ENCODE data around the gene RCOR1. TPM values are rescaled to one million over a fixed set of nuclear protein-coding genes. Genes with fewer than 3 reads are reported as not detected.

Gene RCOR1
- total and polyA plus RNA-seq, 9 donors: 7.2 to 22.3 (median 18.3) TPM

DNA sequence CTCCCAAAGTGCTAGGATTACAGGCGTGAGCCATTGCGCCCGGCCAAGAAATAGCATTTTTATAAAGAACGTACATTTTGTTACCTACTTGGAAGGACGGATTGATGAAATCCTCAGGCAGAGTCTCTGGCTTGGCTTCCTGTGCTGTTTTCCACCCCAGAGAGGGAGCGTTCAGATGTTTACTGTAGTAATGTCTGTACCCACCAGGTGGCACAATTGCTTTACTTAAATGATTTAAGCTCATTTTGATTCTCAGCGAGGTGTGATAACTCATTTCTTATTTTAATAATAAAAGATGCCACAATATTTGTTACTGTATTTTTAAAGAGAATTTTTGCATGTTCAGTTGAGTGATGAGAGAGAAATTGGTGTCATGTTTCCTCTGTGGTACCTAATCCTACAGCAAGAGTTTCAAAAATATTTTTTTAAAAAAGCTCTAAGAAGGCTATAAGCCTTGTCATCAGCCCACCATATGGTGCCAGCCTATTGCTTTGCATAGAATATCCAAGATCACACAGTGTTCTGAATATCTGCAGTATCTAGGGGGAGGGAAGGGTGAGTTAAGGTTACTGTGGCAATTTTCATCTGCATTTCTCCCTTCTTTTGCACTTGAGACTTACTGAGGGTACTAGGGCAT is 102.2 kb downstream of the RCOR1 start:
- Histone ChIP-seq H3K9me3 (no peaks in the 10 kb centered on the region), H3K4me1 (ENCODE audit: insufficient read depth) (peaks cover 1% of the 10 kb centered on the region), H3K27ac (no peak overlapping the region), H3K36me3 (no peaks in the 10 kb centered on the region), H3K4me3 (no peak overlapping the region), H3K27me3 (no peaks in the 10 kb centered on the region)
- WGBS, 3 donors: 14 to 16% (median 14%) methylated on average over 7 of the region's 7 CpGs
- TF ChIP-seq, protein P1, sequence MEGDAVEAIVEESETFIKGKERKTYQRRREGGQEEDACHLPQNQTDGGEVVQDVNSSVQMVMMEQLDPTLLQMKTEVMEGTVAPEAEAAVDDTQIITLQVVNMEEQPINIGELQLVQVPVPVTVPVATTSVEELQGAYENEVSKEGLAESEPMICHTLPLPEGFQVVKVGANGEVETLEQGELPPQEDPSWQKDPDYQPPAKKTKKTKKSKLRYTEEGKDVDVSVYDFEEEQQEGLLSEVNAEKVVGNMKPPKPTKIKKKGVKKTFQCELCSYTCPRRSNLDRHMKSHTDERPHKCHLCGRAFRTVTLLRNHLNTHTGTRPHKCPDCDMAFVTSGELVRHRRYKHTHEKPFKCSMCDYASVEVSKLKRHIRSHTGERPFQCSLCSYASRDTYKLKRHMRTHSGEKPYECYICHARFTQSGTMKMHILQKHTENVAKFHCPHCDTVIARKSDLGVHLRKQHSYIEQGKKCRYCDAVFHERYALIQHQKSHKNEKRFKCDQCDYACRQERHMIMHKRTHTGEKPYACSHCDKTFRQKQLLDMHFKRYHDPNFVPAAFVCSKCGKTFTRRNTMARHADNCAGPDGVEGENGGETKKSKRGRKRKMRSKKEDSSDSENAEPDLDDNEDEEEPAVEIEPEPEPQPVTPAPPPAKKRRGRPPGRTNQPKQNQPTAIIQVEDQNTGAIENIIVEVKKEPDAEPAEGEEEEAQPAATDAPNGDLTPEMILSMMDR (IDR thresholded peaks at IDR 0.05): peak; percentile 53 to 71 (median 62)
- no peak for TF ChIP-seq POLR2A (IDR thresholded peaks at IDR 0.05)
- no peak for TF ChIP-seq EP300 (IDR thresholded peaks at IDR 0.05)
- intact Hi-C loops (cut with DNase I): loop anchor here in 3 of 4 donors (5.0 to 10.0 kb wide), 3 partner anchors 220 to 230 kb away; partner anchors contain the start of gene AMN (in 1 of the 3)
- DNase-seq: peak; percentile 37 to 74 (median 44)

DNA sequence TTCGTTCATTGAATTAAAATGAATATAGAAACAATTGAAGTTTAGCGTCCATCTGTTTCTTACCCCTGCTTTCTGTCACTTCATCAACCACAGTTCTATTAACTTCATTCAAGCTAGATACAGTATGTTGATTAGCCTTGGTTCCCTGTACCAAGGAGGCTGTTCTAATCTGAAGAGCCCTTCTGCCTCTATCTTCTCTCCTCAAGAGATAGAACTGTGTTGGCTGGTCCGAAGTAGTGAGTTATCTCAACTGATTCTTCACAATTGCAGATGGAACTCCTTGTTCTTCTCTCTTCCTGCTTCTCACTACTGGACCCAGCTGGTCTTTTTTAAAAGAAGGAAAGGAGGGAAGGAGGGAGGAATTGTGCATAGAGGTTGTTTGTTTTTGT is 102.7 kb downstream of the RCOR1 start:
- Histone ChIP-seq H3K4me3 (no peak overlapping the region), H3K9me3 (no peaks in the 10 kb centered on the region), H3K27me3 (no peaks in the 10 kb centered on the region), H3K36me3 (no peaks in the 10 kb centered on the region), H3K4me1 (ENCODE audit: insufficient read depth) (peaks cover 1% of the 10 kb centered on the region), H3K27ac (no peak overlapping the region)
- DNase-seq: no peak
- intact Hi-C loops (cut with DNase I): loop anchor here in 3 of 4 donors (5.0 to 10.0 kb wide), 3 partner anchors 220 to 230 kb away; partner anchors contain the start of gene AMN (in 1 of the 3)
- TF ChIP-seq EP300 (IDR thresholded peaks at IDR 0.05) (no peak), POLR2A (IDR thresholded peaks at IDR 0.05) (no peak)
- TF ChIP-seq, protein P1 (IDR thresholded peaks at IDR 0.05): no peak
- WGBS, 3 donors: 46 to 55% (median 51%) methylated on average over 3 of the region's 3 CpGs

DNA sequence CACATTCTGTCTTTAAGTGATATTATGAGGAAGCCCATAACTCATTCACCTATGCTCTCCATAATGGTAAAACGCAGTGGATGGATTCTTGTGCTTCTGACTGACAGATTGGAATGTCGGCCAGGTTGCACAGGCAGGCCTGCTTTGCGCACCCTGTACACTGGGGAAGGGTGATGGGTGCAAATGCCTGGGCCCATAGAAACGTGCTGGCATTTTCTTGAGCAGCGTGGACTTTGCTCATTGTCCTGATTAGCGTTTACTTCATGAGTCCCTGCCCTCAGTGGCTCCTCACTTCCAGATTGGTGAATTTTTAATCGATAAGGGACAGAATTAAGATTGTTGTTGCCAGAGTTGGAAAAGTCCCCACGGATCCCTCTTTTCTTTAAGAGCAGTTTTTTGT is 103.9 kb downstream of the RCOR1 start:
- Histone ChIP-seq H3K27ac (no peak overlapping the region), H3K36me3 (no peaks in the 10 kb centered on the region), H3K4me1 (ENCODE audit: insufficient read depth) (peaks cover 1% of the 10 kb centered on the region), H3K9me3 (no peaks in the 10 kb centered on the region), H3K4me3 (no peak overlapping the region), H3K27me3 (no peaks in the 10 kb centered on the region)
- DNase-seq: no peak
- no peak for TF ChIP-seq EP300 (IDR thresholded peaks at IDR 0.05)
- TF ChIP-seq, protein P1 (IDR thresholded peaks at IDR 0.05): no peak
- TF ChIP-seq POLR2A (IDR thresholded peaks at IDR 0.05): no peak
- intact Hi-C loops (cut with DNase I): loop anchor here in 3 of 4 donors (5.0 to 10.0 kb wide), 3 partner anchors 218 to 228 kb away; partner anchors contain the start of gene AMN (in 1 of the 3)
- WGBS, 3 donors: 69 to 75% (median 70%) methylated on average over 8 of the region's 8 CpGs

DNA sequence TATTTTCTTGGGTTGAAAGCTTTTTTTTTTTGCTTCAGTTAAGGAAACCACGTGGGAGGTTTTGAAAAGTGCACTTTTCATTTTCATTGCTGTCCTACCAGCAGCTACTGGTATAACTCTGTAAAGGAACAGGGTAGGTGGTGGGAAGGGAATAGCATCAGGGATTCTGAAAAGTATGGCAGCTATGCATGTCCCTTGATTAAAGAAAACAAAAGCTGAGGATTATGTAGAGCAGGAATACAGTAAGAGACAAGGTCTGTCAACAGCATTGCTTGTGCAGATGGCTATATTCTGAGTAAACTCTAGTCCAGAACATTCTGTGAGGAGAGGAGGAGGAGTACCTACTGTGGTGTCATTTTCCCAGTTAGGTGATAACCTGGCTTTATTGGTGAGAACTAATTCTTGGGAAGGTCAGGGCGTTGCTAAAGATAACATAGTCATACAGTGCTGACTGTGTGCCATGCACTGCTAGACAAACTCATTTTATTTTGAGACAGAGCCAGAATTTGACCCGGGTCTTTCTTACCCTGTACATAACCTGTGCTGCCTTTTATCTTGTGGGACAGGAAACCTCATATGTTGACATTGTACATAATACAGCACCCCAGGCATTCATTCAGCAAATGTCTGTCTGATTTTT is 104.5 kb downstream of the RCOR1 start:
- TF ChIP-seq, protein P1 (IDR thresholded peaks at IDR 0.05): no peak
- TF ChIP-seq POLR2A (IDR thresholded peaks at IDR 0.05) (no peak), EP300 (IDR thresholded peaks at IDR 0.05) (no peak)
- intact Hi-C loops (cut with DNase I): loop anchor here in 3 of 4 donors (5.0 to 10.0 kb wide), 3 partner anchors 218 to 228 kb away; partner anchors contain the start of gene AMN (in 1 of the 3)
- Histone ChIP-seq H3K9me3 (no peaks in the 10 kb centered on the region), H3K27ac (no peak overlapping the region), H3K36me3 (no peaks in the 10 kb centered on the region), H3K4me3 (no peak overlapping the region), H3K4me1 (ENCODE audit: insufficient read depth) (peaks cover 1% of the 10 kb centered on the region), H3K27me3 (no peaks in the 10 kb centered on the region)
- 27 to 41% (median 33%) methylated on average over 3 of the region's 3 CpGs for WGBS, 3 donors
- no peak for DNase-seq

All from ovary (tissue), 9 donors.